ENCODE data around the gene RNU2-63P. TPM values are rescaled to one million over a fixed set of nuclear protein-coding genes. Genes with fewer than 3 reads are reported as not detected.
"Not testable (repeated sequence)": the region's sequence is repeated elsewhere in the genome, so short reads cannot be mapped to it uniquely, and the experiment has no call there.

Gene RNU2-63P
- total and polyA plus RNA-seq, 2 donors (not counting 1 experiment from before 2014, with no cell fraction given): 9.3 TPM; not detected in 1

DNA sequence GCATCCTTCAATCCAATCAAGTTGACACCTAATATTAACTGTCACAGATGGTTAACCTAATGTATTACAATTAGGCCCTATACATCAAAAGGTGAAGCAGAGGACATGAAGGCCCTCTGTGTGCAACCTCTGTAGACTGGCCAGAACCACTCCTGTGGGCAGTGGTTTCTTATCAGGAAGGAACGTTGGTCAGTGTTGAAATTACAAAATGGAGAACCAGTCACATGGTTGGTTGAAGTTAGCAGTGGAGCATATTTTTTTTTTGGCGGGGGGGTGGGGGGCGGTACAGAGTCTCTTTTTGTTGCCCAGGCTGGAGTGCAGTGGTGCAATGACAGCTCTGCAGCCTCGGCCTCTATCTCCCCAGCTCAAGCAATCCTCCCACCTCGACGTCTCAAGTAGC is 19.8 kb downstream of the RNU2-63P start:
- no peaks in the 10 kb centered on the region for H3K79me2 ChIP-seq (ENCODE audit: control insufficient read depth, insufficient read depth, low read length)
- H3K4me2 ChIP-seq (replicated peaks; ENCODE audit: low read depth, low read length, poor library complexity, severe bottlenecking): no peak overlapping the region
- H3K4me3 ChIP-seq (ENCODE audit: control extremely low read depth in 1 of 5, extremely low read depth in 1 of 5, insufficient read depth in 1 of 5, low read depth in 2 of 5, low read length in 4 of 5): peak overlapping the region in 1 of 5 experiments; percentile 7
- ChIA-PET POLR2A (no interaction called here), CTCF (no interaction called here)
- peak overlapping the region in 1 of 2 donors; percentile 51 for H3K27ac ChIP-seq (ENCODE audit: low read length in 2 of 2)
- ATAC-seq (ENCODE audit: low read depth) (no peak), DNase-seq (no peak)
- Mint-ChIP-seq H3K27ac (peak overlapping the region; percentile 4), H3K4me3 (no peak overlapping the region), H3K9me3 (ENCODE audit: insufficient read depth) (no peaks in the 10 kb centered on the region), H3K4me1 (peaks cover 31% of the 10 kb centered on the region), H3K27me3 (no peaks in the 10 kb centered on the region)
- no peaks in the 10 kb centered on the region for H3K27me3 ChIP-seq (replicated peaks in 1 of 4; ENCODE audit: control extremely low read depth in 1 of 4, control insufficient read depth in 3 of 4, insufficient read depth in 4 of 4, low read length in 3 of 4)
- no peak overlapping the region for H3K9ac ChIP-seq (ENCODE audit: low read length)
- H3K9me3 ChIP-seq (ENCODE audit: control extremely low read depth in 1 of 3, control insufficient read depth in 2 of 3, insufficient read depth in 1 of 3, low read length in 2 of 3): peaks cover 0 to 14% (median 0%) of the 10 kb centered on the region in 3 donors
- no peaks in the 10 kb centered on the region for H4K20me1 ChIP-seq (ENCODE audit: control insufficient read depth, insufficient read depth, low read length, poor library complexity, severe bottlenecking)
- TF ChIP-seq, protein P1, sequence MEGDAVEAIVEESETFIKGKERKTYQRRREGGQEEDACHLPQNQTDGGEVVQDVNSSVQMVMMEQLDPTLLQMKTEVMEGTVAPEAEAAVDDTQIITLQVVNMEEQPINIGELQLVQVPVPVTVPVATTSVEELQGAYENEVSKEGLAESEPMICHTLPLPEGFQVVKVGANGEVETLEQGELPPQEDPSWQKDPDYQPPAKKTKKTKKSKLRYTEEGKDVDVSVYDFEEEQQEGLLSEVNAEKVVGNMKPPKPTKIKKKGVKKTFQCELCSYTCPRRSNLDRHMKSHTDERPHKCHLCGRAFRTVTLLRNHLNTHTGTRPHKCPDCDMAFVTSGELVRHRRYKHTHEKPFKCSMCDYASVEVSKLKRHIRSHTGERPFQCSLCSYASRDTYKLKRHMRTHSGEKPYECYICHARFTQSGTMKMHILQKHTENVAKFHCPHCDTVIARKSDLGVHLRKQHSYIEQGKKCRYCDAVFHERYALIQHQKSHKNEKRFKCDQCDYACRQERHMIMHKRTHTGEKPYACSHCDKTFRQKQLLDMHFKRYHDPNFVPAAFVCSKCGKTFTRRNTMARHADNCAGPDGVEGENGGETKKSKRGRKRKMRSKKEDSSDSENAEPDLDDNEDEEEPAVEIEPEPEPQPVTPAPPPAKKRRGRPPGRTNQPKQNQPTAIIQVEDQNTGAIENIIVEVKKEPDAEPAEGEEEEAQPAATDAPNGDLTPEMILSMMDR (IDR thresholded peaks at IDR 0.05): no peak
- H3K4me1 ChIP-seq (ENCODE audit: control insufficient read depth in 2 of 2, insufficient read depth in 2 of 2, low read length in 2 of 2): peaks cover 22 to 24% of the 10 kb centered on the region in 2 donors
- H3K36me3 ChIP-seq (replicated peaks in 1 of 2; ENCODE audit: control extremely low read depth in 1 of 2, control insufficient read depth in 1 of 2, extremely low read depth in 1 of 2, insufficient read depth in 2 of 2, low read length in 1 of 2): no peaks in the 10 kb centered on the region
- intact Hi-C loops (cut with micrococcal nuclease): no loop called here
- WGBS (ENCODE audit: insufficient coverage): 86% methylated on average over 4 of the region's 6 CpGs
- H2AFZ ChIP-seq (ENCODE audit: insufficient read depth, low read depth, low read length, poor library complexity, severe bottlenecking): no peak overlapping the region

DNA sequence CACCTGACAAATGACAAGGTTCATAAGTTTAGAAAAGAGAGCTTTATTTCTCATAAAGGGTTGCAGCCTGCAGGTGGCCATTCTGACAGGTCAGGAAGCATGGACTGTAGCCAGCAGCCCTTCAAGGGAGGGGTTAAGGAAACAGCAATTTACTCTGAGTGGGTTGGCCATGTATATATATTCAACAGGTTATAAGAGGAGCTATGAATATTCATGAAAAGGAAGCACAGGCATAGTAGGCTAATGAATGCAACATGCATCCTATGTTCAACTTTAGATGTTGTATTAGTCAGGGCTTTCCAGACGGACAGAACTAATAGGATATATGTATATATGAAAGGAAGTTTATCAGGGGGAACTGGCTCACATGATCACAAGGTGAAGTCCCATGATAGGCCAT is 20.6 kb downstream of the RNU2-63P start:
- POLR2A ChIA-PET: no interaction called here
- H3K27me3 Mint-ChIP-seq: no peaks in the 10 kb centered on the region
- peak overlapping the region; percentile 77 for H3K27ac Mint-ChIP-seq
- peak overlapping the region; percentile 5 for H3K4me3 Mint-ChIP-seq
- WGBS (ENCODE audit: insufficient coverage): 75% methylated on average over 1 of the region's 1 CpG
- Histone ChIP-seq H2AFZ (ENCODE audit: insufficient read depth, low read depth, low read length, poor library complexity, severe bottlenecking) (peak overlapping the region; percentile 3), H3K79me2 (ENCODE audit: control insufficient read depth, insufficient read depth, low read length) (no peaks in the 10 kb centered on the region), H3K9ac (ENCODE audit: low read length) (no peak overlapping the region), H3K9me3 (ENCODE audit: control extremely low read depth in 1 of 3, control insufficient read depth in 2 of 3, insufficient read depth in 1 of 3, low read length in 2 of 3) (peaks cover 0 to 14% (median 0%) of the 10 kb centered on the region in 3 donors), H3K36me3 (replicated peaks in 1 of 2; ENCODE audit: control extremely low read depth in 1 of 2, control insufficient read depth in 1 of 2, extremely low read depth in 1 of 2, insufficient read depth in 2 of 2, low read length in 1 of 2) (no peaks in the 10 kb centered on the region), H3K4me2 (replicated peaks; ENCODE audit: low read depth, low read length, poor library complexity, severe bottlenecking) (no peak overlapping the region), H3K27me3 (replicated peaks in 1 of 4; ENCODE audit: control extremely low read depth in 1 of 4, control insufficient read depth in 3 of 4, insufficient read depth in 4 of 4, low read length in 3 of 4) (no peaks in the 10 kb centered on the region), H3K4me1 (ENCODE audit: control insufficient read depth in 2 of 2, insufficient read depth in 2 of 2, low read length in 2 of 2) (peaks cover 19 to 21% of the 10 kb centered on the region in 2 donors), H4K20me1 (ENCODE audit: control insufficient read depth, insufficient read depth, low read length, poor library complexity, severe bottlenecking) (no peaks in the 10 kb centered on the region), H3K4me3 (ENCODE audit: control extremely low read depth in 1 of 5, extremely low read depth in 1 of 5, insufficient read depth in 1 of 5, low read depth in 2 of 5, low read length in 4 of 5) (no peak overlapping the region), H3K27ac (ENCODE audit: low read length in 2 of 2) (peak overlapping the region; percentile 40 to 51)
- TF ChIP-seq, protein P1 (IDR thresholded peaks at IDR 0.05): no peak
- no peak for TF ChIP-seq EZH2 (IDR thresholded peaks at IDR 0.05; ENCODE audit: borderline replicate concordance, insufficient read depth, low read depth, low read length, poor library complexity, severe bottlenecking)
- intact Hi-C loops (cut with micrococcal nuclease): no loop called here
- DNase-seq (no peak), ATAC-seq (ENCODE audit: low read depth) (no peak)
- H3K9me3 Mint-ChIP-seq (ENCODE audit: insufficient read depth): no peaks in the 10 kb centered on the region
- peaks cover 27% of the 10 kb centered on the region for H3K4me1 Mint-ChIP-seq
- CTCF ChIA-PET: interaction anchor here (1.0 kb wide), 1 partner anchor 65 kb away, joined by 4 read pairs; no protein-coding TSS in a partner anchor

DNA sequence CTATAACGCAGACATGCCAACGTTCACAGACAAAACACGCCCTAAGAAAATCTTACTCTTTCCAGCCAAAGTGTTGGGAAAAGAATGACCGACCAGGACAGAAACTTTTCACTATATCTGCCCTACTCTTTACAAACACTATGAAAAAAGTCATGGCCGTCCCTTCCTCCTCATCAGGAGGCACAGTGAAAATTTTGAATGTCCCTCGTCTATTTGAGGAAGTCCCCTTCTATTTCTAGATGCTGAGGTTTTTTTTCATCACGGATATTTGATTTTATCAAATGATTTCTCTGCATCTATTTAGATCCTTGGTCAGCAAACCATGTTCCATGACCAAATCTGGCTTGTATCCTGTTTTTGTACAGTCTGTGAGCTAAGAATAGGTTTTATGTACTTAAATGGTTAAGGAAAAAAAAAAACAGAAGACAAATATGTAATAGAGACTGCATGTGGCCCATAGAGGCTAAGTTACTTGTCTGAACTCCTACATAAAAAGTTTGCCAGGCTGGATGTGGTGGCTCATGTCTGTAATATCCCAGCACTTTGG is 22.0 kb downstream of the RNU2-63P start:
- Mint-ChIP-seq H3K27ac (peak overlapping the region; percentile 83), H3K4me1 (peaks cover 26% of the 10 kb centered on the region)
- POLR2A ChIA-PET; ATAC-seq (ENCODE audit: low read depth); H3K27me3 Mint-ChIP-seq; H2AFZ ChIP-seq (ENCODE audit: insufficient read depth, low read depth, low read length, poor library complexity, severe bottlenecking); H3K4me3 Mint-ChIP-seq; H3K27me3 ChIP-seq (replicated peaks in 1 of 4; ENCODE audit: control extremely low read depth in 1 of 4, control insufficient read depth in 3 of 4, insufficient read depth in 4 of 4, low read length in 3 of 4); H3K4me2 ChIP-seq (replicated peaks; ENCODE audit: low read depth, low read length, poor library complexity, severe bottlenecking); intact Hi-C loops (cut with micrococcal nuclease); H3K4me3 ChIP-seq (ENCODE audit: control extremely low read depth in 1 of 5, extremely low read depth in 1 of 5, insufficient read depth in 1 of 5, low read depth in 2 of 5, low read length in 4 of 5); H4K20me1 ChIP-seq (ENCODE audit: control insufficient read depth, insufficient read depth, low read length, poor library complexity, severe bottlenecking); H3K79me2 ChIP-seq (ENCODE audit: control insufficient read depth, insufficient read depth, low read length); H3K9ac ChIP-seq (ENCODE audit: low read length); H3K9me3 Mint-ChIP-seq (ENCODE audit: insufficient read depth); DNase-seq; CTCF ChIA-PET; H3K36me3 ChIP-seq (replicated peaks in 1 of 2; ENCODE audit: control extremely low read depth in 1 of 2, control insufficient read depth in 1 of 2, extremely low read depth in 1 of 2, insufficient read depth in 2 of 2, low read length in 1 of 2): not testable (repeated sequence)
- Histone ChIP-seq H3K27ac (ENCODE audit: low read length in 2 of 2) (peak overlapping the region; percentile 60 to 67), H3K4me1 (ENCODE audit: control insufficient read depth in 2 of 2, insufficient read depth in 2 of 2, low read length in 2 of 2) (peaks cover 19 to 21% of the 10 kb centered on the region in 2 donors), H3K9me3 (ENCODE audit: control extremely low read depth in 1 of 3, control insufficient read depth in 2 of 3, insufficient read depth in 1 of 3, low read length in 2 of 3) (peaks cover 0 to 14% (median 0%) of the 10 kb centered on the region in 3 donors)
- no CpG with 5 or more reads among the region's 7 CpGs for WGBS (ENCODE audit: insufficient coverage)
